Measurements from ENCODE around the gene TXNL4A.
"Not testable (repeated sequence)": the region's sequence is repeated elsewhere in the genome, so short reads cannot be mapped to it uniquely, and the experiment has no call there.

Gene TXNL4A

DNA sequence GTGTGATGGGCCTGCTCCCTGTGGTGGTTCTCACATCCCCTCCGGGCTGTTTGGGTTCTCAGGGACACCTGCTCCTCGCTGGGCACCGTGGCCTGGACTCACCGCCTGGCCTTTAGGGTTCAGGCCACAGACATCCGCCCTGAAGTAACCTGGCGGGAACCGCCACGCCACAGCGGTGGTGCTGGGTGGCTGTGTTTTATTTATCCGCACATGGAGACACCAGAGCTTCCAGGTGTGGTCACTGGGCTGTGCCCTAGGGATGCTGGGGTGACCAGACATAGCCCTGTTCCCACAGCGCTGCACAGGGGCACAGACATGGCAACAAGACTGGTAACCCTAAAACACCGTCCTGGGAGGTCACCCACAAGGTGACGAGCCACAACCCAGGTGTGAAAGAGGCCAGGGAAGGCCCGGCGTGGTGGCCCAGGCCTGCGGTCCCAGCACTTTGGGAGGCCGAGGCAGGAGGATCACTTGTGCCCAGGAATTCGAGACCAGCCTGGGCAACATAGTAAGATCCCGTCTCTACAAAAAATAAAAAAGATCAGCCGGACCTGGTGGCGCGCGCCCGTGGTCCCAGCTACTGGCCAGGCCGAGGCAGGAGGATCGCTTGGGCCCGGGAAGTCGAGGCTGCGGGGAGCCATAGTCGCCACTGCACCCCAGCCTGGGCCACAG lies 24.6 kb downstream of the TXNL4A start:
- no peak for DNase-seq

DNA sequence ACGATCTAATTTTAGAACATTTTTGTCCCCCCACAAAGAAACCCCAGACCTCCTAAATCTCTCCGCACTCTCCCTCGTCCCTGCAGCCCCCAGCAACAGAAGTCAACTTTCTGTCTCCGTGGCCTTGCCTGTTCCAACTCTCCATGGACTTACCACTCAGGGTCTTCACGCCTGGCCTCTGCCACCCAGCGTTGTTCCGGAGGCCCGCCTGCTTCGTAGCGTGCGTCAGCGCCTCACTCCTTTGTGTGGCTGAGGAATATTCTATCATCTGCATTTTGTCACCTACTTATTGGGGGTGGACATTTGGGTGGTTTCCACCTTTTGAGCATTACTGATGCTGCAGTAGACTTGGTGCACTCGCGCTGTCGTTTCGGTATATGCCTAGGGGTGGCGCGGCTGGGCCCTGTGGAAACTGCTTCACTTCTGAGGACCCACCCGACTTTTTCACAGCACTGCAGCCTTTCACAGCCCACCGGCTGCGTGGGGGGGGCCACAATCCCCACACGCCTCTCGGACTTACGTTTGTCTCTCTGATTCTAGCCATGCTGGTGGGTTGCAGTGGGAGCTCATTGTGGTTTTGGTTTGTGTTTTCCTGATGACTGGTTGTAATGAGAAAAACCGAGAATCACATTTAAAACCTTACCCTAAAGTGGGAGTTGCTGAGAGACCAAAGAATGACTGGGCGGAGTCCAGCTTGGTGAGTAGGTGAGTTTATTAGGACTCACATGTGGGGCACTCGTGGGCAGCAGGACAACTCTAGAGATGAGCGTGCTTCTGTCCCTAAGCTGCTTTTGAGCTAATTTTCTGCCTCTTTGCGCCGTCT lies 25.3 kb downstream of the TXNL4A start:
- DNase-seq: peak; percentile 31 to 47

DNA sequence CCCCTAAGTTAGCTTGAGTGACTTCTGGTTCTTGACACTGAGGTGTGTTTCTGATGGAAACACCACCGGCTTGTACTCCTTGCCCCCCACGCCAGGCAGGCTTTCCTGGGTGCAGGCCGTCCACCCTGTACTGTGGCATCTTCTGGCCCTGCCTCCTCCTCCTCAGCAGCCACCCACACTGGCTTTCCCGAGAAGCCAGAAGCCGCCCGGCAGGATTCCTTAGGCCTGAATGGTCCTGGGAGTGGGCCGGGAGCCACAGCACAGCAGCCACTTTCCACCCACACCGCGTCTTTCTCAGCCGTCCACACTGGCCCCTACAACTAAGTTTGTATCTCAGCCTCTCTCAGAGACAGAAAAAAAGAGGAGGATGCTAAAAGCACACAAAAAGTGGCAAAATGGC lies 26.1 kb downstream of the TXNL4A start:
- DNase-seq: no peak

DNA sequence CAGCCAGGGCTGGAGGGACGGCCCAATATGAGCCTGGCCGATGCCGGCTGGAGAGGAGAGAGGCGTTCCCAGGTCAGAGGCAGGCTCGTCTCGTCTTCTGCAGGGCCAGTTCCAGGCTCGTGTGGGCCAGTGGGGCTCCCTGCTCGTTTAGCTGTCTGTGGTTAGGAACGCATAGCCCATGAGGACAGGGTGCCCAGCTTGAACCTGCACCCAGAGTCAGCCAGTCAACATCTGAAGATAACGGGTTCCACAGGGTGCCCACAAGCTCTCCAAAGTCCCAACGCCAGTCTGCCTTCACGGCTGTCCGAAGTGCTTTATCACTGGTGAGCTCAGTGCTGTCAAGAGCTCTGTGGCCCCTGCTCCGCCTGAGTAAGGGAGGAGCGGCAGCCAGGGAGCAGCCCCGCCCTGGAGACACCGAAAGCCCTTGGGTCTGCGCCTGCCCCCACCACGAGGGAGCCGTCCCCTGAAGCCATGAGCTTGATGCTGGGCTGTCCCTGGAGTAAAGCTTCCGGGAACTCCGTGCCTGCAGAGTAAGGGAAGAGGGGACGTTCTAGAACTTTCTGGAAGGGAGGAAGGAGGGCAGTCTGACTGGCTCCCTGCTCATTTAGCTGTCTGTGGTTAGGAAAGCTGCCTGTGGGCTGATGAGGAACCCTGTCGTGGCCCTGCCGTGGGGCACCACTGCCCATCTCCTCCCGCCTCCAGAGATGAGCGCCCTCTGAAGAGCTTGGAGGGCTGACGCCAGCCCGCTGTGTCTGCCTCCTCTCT lies 26.7 kb downstream of the TXNL4A start:
- no peak for DNase-seq

DNA sequence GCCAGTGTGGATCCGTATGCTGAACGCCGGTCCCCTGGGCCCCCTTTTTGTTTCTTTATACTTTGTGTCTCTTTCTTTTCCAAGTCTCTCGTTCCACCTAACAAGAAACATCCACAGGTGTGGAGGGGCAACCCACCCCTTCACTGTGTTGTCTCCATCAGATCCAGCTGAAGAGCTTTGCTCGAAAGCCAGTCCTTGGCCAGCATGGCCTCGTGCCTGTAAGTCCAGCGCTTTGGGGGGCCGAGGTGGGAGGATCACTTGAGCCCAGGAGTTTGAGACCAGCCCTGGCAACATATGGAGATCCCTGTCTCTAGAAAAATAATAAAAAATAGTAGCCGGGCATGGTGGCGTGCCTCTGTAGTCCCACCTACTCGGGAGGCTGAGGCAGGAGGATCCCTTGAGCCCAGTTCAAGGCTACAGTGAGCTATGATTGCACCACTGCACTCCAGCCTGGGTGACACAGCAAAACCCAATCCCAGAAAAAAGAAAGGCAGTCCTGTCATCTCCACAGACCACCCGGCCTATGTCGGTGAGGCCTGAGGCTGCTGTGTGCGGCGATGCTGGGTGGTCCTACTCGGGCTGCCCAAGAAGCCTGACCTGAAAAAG lies 27.3 kb downstream of the TXNL4A start:
- no peak for DNase-seq

DNA sequence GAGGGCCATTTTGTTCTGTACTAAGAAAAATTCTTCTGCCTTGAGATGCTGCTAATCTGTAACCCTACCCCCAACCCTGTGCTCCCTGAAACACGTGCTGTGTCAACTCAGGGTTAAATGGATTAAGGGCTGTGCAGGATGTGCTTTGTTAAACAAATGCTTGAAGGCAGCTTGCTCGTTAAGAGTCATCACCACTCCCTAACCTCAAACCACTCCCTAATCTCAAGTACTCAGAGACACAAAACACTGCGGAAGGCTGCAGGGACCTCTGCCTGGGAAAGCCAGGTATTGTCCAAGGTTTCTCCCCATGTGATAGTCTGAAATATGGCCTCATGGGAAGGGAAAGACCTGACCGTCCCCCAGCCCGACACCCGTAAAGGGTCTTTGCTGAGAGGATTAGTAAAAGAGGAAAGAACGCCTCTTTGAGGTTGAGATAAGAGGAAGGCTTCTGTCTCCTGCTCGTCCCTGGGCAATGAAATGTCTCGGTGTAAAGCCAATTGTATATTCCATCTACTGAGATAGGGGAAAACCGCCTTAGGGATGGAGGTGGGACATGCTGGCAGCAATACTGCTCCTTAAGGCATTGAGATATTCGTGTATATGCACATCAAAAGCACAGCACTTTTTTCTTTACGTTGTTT lies 28.1 kb downstream of the TXNL4A start:
- not testable (repeated sequence) for DNase-seq

DNA sequence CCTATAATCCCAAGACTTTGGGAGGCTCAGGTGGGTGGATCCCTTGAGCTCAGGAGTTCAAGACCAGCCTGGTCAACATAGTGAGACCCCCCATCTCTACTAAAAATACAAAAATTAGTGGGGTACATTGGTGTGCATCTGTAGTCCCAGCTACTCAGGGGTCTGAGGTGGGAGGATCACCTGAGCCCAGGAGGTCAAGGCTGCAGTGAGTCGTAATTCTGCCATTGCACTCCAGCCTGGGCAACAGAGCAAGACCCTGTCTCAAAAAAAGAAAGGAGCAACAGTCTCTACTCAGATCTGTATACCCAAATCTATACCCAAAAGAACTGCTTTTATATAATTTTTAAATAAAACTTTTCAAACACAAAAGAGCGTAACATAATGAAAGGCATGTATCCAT lies 29.4 kb downstream of the TXNL4A start:
- DNase-seq: no peak

DNA sequence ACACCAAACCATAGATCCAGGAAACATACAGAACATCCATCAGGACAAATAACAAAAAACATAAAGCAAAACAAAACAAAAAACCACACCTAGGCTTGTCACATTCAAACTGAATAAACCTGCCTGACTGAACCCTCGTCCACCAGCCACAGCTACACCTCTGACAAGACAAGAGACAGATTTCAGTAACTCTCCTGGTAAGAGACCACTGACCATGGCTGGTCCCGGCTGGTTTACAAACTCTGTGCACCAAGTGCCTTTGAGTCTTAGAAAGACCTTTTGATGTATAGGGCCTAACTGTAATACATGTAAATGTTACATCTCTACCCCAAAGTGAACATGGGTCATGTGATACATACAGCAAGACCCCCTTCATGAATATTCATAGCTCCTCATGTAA lies 32.1 kb downstream of the TXNL4A start:
- DNase-seq: no peak

DNA sequence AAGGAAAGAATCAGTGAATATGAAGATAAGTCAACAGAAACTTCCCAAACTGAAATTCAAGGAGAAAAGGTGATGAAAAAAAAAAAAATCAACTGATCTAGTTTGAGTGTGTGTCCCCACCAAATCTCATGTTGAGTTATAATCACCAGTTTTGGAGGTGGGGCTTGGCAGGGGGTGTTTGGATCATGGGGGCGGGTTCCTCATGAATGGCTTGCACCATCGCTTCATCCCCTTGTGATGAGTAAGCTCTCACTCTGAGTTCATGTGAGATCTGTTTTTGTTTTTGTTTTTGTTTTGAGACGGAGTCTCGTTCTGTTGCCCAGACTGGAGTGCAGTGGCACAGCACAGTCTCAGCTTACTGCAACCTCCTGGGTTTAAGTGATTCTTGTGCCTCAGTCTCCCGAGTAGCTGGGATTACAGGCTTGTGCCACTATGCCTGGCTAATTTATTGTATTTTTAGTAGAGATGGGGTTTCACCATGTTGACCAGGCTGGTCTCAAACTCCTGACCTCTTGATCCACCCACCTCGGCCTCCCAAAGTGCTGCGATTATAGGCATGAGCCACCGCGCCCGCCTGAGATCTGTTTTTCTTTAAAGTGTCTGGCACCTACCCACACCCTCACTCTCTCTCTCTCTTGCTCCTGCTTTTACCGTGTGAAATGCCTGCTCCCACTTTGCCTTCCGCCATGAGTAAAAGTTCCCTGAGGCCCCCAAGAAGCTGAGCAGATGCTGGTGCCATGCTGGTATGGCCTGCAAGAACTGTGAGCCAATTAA lies 32.9 kb downstream of the TXNL4A start:
- no peak for DNase-seq

DNA sequence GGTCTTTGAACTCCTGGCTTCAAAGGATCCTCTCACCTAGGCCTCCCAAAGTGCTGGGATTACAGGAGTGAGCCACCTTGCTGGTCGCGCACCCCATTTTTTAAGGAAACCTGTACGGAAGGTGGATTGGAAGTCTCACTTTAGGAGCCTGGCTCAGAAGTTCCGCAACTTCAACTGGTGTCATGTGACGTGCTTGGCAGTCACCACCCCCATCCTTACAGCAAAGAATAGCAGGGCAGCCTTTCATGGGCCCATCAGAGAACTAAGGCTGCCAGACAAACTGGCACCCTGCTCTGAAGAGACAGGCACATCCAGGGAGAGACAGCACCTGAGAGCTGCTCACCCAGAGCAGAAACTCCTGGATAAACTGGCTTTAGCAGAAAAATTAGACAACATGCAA lies 33.6 kb downstream of the TXNL4A start:
- no peak for DNase-seq

DNA sequence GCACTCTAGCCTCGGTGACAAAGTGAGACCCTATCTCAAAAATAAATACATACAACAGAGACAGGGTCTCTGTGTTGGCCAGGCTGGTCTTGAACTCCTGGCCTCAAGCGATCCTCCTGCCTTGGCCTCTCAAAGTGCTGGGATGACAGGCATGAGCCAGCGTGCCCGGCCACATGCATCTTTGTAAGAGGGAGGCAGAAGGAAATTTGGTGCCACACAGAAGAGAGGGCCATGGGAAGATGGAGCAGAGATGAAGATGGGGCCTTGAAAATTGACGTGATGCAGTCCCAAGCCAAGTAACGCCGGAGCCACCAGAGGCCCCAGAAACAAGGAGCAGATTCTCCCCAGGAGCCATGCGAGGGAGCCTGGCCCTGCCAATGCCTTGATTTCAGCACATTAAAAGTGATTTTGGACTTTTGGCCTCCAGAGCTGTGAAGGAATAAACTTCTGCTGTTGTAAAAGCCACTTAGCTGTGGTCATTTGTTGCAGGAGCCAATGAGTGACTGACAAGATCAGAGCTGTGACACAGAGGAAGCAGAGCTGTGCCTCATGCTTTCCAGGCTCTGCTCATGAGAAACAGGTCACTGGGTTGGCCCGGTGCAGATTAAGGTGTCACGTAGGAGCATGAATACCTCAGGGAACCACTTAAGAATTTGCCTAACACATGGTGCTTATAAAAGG lies 34.3 kb downstream of the TXNL4A start:
- DNase-seq: no peak

DNA sequence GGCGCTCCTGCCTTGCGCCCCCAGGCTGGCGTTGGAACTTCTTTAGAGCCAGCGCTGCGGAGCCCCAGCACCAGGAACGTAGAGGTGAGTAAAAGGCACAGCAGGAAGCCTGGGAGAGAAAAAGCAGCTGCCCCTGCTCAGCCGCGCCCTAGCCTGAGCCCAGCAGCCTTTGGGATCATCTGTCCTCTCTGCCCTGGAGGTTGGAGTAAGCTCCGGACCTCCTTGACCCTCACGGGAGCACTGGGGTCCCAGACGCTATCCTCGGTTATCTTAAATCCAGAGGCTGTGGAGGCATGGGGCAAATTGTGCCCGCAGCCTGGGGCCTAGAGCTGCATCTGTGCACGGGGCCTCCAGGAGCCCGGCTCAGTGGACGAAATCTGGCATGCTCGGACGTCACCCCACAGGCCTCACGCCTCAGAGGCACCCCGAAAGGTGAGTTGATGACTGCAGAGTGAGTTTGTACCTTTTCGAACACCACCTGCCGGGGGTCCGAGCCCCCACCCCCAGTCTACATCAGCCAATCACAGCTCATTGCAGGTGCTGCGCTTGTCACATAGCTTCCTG lies 35.3 kb downstream of the TXNL4A start:
- no peak for DNase-seq

DNA sequence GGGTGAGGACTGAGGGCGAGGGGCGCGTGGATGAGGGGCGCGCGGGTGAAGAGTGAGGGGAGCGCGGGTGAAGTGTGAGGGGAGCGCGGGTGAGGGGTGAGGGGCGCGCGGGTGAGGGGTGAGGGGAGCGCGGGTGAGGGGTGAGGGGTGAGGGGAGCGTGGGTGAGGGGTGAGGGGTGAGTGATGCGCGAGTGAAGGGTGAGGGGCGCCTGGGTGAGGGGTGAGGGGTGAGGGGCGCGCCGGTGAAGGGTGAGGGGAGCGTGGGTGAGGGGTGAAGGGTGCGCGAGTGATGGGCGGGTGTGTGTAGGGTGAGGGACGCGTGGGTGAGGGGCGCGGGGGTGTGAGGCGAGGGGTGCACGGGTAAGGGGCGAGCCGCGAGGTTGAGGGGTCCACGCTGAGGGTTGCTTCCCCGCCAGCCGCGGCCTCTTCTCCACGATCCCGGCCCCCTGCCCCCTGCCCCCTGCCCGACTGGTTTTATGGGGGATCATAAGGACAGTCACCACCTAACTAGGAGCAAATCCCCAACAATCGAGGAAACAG lies 35.8 kb downstream of the TXNL4A start:
- DNase-seq: no peak

DNA sequence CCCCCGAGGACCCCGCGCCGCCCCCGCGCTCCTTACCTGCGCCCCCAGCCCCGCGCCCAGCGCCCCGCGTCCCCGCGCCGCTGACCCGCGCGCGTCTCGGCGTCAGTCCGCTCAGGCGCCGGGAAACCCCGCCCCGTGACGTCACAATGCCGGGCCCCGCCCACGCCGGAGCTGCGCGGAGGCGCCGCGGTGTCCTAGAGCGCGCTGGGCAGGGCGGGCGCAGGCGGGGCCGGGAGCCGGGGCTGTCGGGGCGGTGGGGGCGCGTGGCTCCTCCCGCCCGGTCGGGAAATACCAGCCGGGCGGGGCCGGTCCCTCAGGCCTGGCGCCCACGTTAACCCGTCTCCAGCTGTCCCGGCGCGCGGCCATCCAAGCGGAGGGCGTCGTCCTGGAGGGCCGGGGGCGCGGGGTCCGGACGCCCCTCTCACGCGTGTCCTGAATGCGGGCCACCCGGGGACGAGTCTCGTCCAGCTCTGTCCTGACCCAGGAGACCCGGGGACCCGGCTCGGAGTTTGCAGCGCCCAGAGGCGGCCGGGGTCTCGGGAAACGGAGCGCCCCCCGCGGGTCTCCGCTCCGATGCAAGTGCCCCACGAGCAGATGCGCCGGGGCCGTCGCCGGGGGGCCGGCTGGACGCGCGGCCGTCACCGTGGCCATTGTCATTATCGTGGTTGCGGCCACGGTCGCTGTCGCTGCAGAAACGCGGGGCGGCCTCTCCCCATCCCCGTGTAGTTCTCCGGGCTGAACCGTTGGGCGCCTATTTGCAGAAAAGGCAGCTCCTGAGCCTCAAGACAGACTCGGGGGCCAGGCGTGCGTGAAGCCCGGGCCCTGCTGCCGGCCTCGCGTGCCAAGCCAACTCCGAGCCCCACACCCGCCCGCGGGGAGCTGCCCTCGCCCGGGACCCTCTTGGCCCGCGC lies 36.6 kb downstream of the TXNL4A start, which contains the start of gene SLC66A2:
Gene SLC66A2, minus strand, starts transcription at position 109 of the 911 bp plus-strand sequence. CDS start 727 bp downstream, outside the sequence.
- DNase-seq: peak; percentile 97 to 99

DNA sequence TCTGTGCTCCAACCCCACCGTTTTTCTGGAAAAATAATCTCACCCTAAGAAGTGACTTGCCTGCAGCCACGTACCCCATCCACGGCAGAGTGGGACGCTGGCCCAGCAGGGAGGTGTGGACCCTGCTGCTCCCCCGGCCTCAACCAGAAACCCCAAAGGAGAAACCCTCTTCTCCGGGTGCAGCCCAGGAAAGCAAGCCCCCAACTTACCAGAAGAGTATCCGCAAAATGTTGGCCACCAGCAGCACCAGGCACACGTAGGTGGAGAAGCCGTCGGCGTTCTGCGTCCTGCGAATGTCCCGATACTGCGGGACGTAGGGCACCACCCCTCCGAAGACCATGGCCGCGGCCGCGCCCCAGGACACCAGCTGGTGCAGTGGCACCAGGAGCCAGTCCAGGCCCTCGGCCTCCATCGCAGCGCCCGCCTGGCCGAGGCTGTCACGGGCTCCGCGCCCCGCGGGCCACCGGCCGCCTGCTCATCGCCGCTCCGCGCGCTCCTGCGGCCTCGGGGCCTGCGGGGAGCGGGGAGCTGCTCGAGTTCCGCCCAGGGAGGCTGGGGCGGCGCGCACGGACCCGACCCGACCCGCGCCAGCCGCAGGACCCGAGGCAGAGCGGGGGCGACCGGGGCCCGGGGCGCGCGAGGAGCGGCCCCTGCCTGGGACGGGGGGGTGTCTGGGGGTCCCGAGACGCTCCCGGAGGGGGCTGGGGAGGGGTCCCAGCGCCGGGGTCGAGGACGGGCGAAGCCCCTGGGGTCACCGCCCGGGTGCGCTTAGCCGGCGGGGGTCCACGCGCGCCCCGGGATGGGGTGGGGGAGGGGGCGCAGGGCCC lies 37.6 kb downstream of the TXNL4A start:
- peak in 1 of 2 donors; percentile 27 for DNase-seq

DNA sequence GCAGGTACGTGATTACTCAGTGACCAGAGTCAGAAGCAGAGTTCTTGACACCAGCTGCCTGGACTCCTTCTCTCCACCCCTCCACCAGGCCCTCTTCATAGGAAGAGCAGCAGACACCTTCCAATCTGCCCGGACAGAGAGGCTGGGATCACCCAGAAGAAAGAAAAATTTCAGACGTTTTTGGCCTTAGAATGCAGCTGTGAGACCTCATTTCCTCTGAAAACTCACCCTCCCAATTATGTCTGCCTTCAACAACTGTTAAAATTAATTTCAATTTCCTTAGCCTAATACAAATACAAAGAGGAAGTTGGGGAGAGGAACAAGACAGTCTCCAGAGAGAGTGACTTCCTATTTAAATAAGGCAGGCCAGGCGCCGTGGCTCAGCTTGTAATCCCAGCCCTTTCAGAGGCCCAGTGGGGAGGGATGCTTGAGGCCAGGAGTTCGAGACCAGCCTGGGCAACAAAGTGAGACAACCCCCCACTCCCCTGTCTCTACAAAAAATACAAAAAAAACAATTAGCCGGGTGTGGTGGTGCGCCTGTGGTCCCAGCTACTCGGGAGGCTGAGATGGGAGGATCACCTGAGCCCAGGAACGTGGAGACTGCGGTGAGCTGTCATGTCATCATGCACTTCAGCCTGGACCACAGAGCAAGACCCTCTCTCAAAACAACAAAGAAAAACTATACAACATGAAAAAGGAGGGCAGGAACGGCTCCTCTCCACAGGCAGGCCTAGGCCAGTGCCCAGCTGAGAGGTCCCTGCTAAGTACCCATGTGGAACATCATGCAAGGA lies 38.5 kb downstream of the TXNL4A start:
- DNase-seq: no peak

DNA sequence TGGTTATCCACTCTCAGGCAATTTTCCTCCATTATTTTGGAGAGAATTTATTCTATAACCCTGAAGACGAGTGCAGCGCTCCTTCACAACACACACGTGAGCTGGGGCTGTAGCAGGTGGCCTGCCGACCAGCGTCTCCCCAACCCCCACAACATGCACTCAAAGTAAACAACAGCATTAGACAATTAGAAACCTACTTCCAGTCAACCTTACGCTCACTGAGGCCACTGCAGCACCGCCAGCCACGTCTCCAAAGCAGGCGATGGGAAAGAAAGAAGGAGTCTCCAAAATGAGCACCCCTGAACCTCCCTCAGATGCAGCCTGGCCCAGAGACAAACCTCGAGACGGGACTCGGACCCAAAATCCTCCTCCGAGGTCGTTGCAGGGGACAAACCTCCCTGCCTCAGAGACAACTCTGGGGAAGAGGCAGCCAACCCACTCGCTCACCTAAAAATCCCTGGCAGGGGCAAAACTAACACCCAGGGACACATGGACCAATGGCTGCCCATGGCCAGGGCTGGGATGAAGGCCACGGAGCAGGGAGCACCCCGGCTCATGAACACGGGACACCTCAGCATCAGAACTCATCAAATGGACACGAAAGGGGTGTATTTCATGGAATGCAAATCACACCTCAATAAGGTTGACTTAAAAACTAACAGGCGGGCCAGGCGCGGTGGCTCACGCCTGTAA lies 39.5 kb downstream of the TXNL4A start:
- DNase-seq: no peak

All from stimulated activated CD4-positive, alpha-beta T cell treated with anti-CD3 and anti-CD28 coated beads, Interleukin-2, amount 100 ng/mL, for 48 hours (primary cell).